NCI-H2029 treated with DMSO at 0.1 percent for 48 hours (cell line): ENCODE data around the gene CDK18.
"Not testable (repeated sequence)": the region's sequence is repeated elsewhere in the genome, so short reads cannot be mapped to it uniquely, and the experiment has no call there.

Experiments
- DNase-seq: peaks from one replicate; lab custom pipeline; 2025; lab: John Stamatoyannopoulos, UW

CDK18 gene

DNA sequence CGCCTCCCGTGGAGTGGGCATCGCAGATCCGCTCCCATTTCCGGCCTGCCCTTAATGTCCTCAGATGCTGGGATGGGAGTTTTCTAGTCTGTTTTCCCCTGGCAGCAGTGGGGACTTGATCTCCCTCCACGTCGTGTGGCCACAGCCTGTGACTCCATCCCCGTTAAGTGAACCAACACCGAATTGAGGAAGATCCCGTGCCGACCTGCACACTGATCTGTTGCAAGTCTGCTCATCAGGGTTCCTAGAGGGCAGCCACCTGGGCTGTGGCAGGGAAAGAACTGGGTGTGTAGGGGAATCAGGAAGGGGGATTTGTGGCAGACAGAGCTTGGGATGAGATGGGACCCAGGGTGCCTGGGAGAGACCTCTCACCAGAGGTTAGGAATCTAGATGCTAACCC lies 23.3 kb upstream of the CDK18 start:
- no peak for DNase-seq

DNA sequence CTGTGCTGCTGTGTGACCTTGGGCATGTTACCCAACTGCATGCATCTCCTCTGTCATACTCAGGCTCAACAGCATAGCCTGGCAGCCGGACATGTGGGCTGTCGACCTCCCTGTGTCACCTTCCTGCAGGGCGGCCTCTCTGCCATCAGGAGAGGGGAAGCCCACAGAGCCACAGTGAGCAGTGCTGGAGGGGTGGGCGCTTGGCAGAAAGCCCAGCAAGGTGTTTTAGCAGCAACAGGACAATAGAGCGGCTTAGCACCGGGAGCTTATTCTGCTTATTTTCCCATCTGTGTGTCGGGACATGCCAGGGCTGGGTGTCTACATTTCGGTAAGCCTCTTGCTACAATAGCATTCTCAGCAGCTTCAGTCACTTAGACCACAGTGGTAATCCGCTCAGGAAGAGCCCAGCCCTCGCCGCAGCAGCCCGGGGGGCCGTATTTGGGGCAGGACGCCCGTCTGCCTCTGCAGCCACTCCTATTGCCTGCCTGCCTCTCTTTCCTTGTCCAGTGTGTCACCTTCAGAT lies 22.8 kb upstream of the CDK18 start:
- no peak for DNase-seq

DNA sequence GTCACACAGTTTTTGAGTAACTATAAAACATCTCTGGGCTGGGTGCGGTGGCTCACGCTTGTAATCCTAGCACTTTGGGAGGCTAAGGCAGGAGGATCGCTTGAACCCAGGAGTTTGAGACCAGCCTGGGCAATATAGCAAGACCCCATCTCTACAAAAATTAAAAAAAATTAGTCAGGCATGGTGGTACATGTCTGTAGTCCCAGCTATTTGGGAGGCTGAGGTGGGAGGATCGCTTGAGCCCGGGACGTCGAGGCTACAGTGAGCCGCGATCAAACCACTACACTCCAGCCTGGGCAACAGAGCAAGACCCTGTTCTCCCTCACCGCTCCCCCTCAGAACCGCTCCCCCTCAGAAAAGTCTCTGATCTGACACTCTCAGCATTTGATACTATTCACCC lies 21.9 kb upstream of the CDK18 start:
- DNase-seq = not testable (repeated sequence)

DNA sequence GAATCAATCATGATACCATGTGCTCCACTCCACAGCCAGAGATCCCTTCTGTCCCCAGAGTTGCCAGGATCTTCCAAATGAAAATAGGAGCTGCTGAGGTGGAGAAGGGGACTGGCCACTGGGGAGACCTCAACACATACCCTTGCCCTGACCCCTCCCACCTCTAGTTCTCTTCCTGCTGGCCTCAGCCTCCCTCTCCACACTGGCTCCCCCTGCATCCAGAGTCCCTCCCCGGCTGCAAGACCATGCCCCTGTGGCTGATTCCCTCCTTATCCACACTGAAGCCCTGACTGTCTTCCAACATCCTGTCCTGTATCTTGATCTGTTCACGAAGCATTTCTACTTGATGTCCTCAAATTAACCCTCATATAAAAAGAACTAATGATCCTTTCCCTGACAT lies 21.1 kb upstream of the CDK18 start:
- DNase-seq = no peak

DNA sequence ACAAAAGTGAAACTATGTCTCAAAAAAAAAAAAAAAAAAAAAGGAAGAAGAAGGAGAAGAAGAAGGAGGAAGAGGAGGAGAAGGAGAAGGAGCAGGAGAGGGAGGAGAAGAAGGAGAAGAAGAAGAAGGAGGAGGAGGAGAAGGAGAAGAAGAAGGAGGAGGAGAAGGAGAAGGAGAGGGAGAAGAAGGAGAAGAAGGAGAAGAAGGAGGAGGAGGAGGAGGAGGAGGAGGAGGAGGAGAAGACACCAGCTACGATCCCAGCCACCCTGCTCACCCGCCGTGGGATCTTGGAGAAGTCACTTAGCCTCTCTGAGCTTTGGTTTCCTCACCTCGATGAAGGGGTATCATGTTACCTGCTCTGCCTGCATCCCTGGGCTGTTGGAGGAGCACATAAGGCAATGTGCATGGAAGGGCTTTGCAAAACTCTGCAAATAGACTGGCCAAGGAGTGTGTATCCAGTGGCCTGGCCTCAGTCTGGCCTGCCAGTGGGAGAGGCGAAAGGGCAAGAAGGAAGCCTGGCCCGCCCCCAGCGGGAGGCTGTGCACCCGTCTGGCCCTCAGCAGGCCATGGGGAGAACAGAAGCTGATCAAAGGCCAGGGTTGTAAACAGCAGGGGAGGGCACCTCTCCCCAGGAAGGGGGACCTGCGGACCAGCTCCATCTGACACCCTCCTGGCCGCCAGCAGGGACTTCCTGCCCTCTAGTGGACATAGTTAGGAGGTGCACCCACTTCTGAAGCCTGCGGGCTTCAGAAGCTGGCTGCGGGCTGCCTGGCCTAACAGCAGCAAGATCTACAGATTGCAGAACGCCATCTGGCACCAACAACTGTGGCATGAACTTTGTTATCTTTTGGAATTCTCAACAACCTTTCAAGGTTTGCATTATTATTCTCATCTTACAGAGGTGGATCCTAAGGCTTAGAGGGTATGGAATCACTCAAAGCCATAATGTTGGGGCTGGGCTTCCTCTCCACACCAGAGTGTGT lies 19.2 kb upstream of the CDK18 start:
- peak; percentile 73 for DNase-seq

DNA sequence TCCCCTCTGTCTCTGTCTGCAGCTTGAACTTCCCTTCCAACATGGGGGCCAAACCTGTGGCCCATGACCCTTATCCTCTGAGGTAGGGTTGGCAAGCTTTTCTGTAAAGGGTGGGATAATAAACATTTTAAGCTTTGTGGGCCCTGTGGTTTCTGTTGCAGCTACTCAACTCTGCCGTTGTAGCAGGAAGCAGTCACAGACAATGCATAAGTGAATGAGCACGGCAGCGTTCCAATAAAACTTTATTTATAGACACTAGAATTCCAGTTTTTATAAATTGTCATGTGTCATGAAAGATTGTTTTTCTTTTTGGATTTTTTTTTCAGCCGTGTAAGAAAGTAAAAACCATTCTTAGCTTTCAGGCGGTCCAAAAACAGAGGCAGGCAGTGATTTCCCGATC lies 18.2 kb upstream of the CDK18 start:
- no peak for DNase-seq

DNA sequence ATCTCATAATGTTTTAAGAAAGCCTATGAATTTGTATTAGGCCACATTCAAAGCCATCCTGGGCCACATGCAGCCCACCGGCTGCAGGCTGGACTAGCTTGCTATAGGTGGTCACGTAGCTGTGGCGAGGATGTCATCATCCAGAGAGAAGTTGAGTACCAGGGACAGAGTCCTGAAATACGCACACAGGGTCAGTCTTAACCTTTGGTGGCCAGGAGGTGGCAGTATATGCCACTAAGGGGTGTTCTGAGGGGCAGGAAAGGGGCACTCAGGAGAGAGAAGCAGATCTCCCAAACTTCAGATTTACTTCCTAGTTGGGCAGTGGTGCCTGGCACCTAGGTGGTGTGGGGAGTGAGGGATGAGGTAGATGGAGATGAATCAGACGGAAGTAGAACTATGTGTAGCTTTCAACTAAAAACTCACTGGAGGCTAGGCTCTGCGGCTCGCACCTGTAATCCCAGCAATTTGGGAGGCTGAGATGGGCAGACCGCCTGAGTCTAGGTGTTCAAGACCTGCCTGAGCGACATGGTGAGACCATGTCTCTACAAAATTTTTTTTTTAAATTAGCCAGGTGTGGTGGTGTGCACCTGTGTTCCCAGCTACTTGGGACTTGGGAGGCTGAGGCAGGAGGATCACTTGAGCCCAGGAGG lies 16.3 kb upstream of the CDK18 start:
- DNase-seq = peak; percentile 63

DNA sequence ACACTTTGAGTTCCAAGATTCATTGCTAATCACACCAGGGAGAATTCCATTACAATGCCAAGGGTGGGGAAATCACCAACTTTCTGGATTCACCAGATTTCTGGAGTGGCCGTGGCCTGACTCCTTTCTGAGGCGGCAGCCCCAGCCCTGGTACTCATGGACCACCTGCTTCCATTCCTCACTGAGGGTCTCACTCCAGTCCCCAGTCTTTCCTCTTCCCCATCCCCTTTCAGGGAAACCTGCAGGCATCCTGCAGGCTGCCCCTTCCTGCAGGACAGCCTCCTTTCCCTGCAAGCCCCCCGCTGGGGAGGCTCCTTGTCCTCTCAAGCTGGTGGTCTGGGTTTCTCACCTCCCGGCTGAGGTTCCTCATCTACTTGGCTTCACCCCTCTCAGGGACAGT lies 12.7 kb upstream of the CDK18 start:
- no peak for DNase-seq

DNA sequence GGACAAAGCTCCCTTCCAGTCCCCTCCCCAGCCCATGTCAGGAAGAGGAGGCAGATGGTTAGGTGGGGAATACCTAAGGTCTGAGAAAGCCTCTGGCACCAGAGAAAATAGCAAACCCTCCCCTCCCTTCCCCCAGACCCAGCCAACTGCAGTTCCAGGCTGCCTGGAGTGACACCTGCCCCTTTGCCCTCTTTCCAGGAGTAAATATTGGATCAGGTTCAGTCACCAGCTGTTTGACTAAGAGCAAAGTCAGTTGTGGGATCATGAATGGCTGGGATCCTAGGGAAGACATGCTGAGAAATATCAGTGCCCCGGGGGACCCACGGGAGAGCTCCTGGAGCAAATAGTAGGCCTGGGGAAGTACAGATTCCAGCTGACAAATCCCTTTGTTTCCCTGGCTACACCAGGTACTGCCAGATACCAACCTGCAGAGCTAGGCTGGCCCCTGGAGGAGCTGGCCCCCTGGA lies 12.2 kb upstream of the CDK18 start:
- DNase-seq = no peak

DNA sequence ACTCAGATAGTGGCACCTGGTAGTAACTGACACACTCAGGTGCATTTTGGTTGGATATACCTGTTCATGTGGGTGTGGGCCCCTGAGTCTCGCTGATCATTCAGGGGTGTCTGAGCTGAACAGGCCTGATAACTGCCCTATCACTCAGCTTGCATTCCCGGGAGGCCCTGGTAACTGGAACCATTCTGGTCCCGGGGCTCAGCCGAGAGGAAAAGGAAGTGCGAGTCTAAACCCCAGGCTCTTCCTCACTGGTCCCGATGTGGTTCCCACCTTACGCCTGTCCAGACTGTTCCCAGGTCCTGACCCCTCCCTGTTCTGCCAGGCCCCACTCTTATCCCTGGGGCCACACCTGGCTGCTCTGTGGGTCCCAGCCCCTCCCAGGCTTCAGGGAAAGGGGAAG lies 11.7 kb upstream of the CDK18 start:
- DNase-seq = no peak

DNA sequence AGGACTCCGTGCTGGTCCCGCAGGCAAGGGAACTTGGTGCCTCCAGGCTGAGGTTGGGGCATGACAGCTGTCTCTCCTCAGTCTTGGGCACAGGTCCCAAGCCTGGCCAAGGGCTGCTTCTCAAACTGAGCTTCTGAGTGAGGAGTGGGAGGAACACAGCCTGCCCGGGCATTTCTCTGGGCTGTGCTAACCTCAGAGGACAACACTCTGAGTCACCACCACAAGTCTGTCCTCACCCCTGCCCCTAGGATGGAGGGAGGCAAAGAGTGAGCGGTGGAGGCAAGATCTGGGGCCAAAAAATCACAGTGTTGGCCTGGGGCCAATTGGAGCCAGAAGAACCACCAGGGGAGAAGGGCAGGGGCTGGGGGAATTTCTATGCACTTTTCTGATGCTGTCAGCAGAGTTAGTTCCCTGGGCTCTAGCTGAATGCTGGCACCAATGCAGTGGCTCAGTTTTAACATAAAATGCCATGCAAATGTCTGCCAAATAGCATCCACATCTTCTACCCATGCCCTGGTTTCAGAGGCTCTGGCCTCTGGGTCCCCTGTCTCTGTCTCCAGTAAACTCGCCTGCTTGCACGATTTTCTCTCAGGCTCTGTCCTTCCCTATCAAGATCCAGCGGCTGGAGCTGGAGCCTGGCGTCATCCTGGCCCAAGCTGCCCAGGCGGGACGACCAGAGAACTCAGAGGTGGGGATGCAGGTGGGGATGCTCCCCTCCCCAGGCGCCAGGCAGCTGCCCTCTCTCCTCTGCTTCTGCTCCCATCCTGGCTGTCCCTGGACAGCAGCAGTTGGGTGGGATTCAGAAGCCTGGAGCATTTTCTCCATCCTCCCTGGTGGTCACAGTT lies 11.0 kb upstream of the CDK18 start:
- DNase-seq = no peak

DNA sequence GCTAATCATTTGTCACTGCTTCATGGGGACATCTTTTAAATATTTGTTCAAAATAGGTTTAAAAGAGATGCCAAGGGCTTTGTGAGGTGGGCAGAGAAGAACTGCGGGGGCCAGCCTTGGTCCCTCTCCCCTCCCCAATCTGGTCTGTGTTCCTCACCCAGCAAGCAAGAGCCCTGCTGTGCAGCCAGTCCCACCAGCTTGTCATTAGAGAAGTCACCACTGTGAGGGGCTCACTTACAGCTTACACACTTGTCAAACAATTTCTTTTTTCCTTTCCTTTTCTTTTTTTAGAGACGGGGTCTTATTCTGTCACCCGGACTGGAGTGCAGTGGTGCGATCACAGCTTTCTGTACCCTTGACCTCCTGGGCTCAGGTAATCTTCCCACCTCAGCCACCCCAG lies 10.4 kb upstream of the CDK18 start:
- no peak for DNase-seq

DNA sequence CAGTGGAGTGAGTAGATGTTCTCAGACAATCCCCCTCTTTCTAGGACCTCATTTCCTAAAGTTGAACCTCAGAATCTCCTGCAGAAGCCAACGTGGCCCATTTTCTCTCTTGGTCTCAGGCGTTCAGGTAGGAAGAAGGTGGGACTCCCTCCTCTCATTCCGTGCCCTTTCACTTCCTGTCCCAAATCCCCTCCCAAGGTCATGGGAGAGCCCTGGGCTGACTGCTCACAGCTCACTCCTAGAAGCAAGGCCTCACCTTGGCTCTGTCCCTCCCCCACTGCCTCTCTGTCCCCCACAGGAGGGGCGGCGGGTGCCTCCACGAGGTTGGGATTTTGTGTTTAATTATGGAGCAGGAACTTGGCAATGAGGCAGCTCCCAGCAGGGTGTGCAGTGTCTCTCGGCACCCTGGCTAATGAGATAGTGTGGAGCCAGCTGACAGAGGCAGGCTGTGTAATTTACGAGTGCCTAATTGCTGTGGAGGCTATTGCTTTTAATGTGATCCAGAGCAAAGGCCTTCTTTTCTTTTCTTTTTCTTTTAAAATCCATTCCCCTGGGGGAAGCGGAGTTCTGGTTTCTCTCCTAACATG lies 9.1 kb upstream of the CDK18 start:
- no peak for DNase-seq

DNA sequence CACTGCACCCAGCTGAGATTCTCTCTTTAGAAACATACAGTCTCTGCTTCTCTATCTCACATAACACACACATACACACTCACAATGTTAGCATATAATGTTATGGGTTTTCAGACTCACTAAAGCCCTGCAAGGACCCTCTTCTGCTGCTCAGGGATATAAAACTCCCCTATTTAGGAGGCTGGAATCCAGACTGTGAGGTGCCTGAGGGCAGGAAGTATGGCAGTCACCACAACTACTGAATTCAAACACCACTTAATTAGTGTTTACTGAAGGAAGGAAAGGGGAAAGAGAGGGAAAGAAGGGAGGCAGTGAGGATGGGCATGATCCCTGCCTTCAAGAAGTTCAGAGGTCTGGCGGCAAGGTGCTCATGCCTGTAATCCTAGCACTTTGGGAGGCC lies 7.8 kb upstream of the CDK18 start:
- no peak for DNase-seq

DNA sequence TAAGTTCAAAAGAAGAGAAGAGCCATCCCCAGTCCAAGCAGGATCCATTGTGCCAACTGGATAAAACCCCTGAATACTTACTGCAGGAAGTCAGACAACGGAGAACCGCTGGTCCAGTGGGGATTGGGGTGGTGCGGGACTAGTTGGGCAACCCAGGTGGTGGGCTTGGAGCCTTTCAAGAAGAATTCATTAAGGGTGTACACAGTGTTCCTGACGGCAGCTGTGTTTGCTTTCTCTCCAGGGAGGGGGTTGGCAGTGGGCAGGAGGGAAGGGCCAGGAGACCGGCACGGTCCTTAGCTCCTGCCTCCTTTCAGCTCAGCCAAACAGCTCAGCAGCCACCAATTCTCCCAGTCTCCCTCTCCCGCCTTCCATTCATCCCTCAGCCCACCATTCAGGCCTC lies 7.1 kb upstream of the CDK18 start:
- peak; percentile 35 for DNase-seq

DNA sequence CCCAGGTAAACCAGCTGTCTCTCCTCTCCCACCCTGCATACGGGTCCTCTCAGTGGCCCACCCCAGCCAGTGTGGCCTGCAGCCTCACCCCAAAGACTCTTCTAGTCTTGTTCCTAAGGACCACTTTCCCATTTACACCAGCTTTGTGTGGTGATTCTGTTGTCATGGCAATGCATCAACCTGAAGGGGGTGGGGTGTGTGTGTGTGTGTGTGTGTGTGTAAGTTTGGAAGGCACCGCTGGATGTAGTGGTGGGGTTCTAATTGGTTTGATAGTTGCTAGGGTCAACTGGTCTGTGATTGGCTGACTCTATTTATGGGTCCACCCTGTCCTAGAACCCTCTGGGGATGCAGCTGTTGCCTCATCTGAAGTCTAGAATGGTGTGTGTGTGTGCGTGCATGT lies 4.7 kb upstream of the CDK18 start:
- no peak for DNase-seq

DNA sequence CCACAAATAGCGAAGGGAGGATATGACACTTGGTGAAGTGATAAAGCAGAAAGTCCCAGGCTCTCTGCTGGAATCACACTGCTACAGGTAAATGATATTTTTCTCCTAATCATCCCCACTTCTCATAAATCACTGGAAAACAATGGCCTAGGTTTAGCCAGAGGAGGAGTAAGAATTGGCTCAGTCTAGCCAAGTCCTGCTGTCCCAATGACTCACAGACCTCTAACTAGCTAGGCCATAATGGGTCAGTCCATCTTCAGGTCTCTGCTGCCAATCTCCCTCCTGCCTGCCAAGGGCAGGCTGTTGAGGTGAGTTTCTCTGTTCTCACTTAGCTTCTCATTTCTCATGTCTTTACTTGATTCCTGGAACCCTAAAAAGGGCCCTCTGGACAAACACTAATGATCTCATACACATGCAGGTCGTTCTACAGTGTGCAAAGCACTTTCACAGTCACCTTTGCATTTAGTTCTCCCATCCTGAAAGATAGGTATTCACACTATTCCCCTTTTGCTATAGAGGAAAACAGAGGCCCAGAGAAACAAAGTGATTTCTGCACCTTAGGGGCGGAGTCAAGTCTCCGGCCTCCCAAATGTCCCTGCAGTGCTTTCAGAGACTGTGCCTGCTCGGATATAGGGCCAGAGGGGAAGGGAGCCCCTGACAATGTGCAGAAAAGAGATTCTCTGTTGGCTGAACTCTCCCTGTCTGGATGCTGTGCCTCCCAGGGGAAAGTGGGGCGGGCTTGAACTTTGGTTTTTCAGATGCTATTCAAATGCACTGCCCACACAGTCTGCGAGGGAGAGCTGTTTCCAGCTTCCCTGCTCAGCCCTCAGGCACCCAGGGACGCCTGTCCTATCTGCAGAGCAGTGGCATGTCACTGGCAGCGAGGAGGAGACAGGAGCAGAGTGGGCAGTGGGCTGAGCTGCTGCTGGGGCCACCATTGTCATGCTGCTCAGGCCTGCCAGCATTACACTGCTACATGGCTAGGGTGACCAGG lies 3.9 kb upstream of the CDK18 start:
- no peak for DNase-seq

DNA sequence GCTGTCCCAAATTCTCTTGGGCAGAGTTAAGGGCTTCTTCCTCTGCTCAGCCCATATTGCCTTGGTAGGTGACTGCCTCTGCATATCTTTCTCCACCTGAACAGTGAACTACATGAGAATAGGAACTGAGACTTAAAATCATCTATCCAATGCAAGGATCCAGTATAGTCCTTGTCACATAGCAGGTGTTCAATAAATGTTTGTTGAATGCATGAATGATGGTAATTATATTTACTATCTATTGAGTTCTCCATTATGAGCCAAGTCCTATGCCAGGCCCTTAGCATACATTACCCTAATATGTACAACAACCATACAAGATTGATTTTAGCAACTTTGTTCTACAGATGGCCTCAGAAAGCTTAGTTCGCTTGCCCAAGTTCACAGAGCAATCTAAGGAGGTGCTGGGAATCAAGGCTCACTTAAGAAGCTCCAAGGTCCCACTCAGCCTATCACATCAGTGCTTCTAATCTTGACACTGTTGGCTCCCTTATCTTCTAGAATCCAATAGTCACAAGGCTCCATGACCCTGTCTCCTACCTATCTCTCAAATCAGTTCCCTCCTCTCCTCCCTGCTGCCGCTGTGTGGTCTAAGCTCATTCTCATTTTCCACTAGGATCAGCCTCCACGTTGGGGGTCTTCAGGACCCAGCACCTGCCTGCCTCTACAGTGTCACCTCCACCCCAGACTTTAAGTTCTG lies 2.2 kb upstream of the CDK18 start:
- no peak for DNase-seq

DNA sequence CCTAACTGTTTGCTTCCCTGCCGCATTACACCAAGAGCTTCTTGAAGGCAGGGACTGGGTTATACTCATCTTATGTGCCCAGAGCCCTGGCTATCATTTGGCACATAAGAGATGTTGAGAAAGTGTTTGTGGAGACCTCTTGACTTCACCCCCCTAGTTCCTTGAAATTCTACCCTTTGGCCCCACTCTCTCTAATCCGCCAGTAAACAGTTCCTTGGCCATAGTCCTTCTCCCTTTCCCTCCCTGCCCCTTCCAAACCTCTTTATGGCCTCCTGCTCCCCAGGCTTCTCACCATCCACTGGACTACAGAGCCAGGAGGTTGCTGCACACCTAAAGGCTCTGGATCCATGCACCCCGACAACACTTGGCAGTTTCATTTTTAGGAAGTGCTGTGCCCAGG lies 1.5 kb upstream of the CDK18 start:
- no peak for DNase-seq
